Epithelial cell of proximal tubule (primary cell): ENCODE results near the gene WDPCP. TPM values are rescaled to one million over a fixed set of nuclear protein-coding genes. Genes with fewer than 3 reads are reported as not detected.

Experiments used
- DNase-seq: peaks from one replicate; pipeline ENCODE4 v3.0.0-alpha.2; 2011; ENCODE audit warnings: low read depth
- H3K4me3 ChIP-seq: 2 replicates; pipeline ENCODE4 v1.5.1; 2011; ENCODE audit warnings: low read depth, mild to moderate bottlenecking, low read length
- total RNA-seq: library from RNA; depleted of rRNA; stranded (reverse); fragments of >200 nt; gene quantifications from 2 replicates; pipeline ENCODE4 v1.2.3, GENCODE V29; 2015
- TF ChIP-seq, protein P1 (sequence below): conservative IDR thresholded peaks from 2 replicates; pipeline ENCODE4 v1.5.1; 2012; ENCODE audit warnings: low read depth, mild to moderate bottlenecking, low read length

The WDPCP gene
- total RNA-seq, 1 donor from 2014 or later = 1.6 TPM

DNA sequence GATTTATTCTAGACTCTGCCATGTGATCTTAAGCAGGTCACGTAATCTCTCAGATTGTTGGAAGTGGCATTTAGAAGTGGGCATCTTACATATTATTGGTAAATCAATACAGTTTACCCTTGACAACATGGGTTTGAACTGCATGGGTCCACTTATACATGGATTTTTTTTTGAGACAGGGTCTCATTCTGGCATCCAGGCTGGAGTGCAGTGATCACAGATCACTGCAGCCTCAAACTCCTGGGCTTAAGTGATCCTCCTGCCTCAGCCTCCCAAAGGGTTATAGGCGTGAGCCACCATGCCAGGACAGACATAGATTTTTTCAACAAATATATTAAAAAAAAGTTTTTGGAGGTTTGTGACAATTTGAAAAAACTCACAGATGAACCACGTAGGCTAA lies 393.0 kb downstream of the WDPCP start:
- TF ChIP-seq, protein P1, sequence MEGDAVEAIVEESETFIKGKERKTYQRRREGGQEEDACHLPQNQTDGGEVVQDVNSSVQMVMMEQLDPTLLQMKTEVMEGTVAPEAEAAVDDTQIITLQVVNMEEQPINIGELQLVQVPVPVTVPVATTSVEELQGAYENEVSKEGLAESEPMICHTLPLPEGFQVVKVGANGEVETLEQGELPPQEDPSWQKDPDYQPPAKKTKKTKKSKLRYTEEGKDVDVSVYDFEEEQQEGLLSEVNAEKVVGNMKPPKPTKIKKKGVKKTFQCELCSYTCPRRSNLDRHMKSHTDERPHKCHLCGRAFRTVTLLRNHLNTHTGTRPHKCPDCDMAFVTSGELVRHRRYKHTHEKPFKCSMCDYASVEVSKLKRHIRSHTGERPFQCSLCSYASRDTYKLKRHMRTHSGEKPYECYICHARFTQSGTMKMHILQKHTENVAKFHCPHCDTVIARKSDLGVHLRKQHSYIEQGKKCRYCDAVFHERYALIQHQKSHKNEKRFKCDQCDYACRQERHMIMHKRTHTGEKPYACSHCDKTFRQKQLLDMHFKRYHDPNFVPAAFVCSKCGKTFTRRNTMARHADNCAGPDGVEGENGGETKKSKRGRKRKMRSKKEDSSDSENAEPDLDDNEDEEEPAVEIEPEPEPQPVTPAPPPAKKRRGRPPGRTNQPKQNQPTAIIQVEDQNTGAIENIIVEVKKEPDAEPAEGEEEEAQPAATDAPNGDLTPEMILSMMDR = no peak
- no peak for DNase-seq
- no peak overlapping the region for H3K4me3 ChIP-seq

GRCh38 chr2:63194175-63194574 lies 394.1 kb downstream of the WDPCP start:
- H3K4me3 ChIP-seq = no peak overlapping the region
- no peak for DNase-seq
- TF ChIP-seq, protein P1 = no peak

DNA sequence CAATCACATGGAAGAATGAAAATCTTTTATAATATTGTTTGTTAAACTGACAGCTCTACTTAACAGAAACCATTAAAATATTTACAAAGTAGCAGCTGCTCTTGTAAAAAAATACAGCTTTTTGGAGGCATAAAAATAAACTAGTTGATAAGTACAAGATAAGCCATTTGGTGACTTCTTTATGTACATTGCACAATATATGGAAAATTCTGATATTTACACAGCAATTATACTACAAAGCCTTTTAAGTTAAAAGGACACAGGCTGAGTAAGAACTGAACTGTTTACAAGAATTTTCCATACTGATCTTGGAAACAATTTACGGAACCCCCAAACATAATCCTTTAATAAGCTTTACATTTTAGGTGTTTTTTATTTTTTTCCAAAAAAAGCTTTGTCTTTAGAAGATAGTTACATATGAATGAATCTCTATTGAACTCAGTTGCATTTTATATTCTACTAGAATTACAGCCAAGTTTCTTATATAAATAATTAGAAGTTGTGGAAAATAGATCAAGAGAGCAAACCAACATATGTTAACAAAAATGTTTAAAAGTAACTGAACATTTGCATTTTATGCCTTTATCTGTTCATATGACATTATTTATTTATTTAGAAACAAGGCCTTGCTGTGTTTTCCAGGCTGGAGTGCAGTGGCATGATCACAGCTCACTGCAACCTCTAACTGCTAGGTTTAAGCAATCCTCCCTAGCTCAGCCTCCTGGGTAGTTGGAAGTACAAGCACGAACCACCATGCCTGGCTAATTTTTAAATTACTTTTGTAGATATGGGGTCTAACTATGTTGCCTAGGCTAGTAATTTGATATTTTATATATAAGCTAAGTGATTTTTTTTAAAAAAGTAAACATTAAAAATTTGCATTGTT lies 395.1 kb downstream of the WDPCP start:
- H3K4me3 ChIP-seq = no peak overlapping the region
- DNase-seq = no peak
- TF ChIP-seq, protein P1 = no peak

GRCh38 chr2:63192169-63192888 lies 395.9 kb downstream of the WDPCP start:
- H3K4me3 ChIP-seq = no peak overlapping the region
- TF ChIP-seq, protein P1 = no peak
- no peak for DNase-seq

GRCh38 chr2:63189026-63189425 lies 399.3 kb downstream of the WDPCP start:
- TF ChIP-seq, protein P1 = peak; percentile 86

DNA sequence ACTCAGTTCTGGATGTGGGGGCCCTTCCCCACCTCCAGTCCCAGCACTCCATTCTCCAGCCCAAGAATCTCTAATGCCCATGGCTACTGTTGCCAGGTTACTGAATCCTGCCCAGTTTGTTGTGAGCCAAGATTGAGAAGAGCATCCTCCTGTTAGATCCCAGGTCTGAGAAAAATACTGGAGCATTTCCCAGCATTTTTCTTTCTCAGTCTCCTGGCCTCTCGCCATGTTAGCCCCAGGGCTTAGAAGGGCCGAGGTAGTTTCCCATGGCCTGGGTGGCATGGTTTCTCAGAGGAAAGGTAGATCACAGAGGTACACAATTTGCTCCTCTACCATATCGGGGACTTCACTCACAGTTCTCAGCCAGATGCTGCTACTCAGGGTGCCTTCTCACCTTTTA lies 401.9 kb downstream of the WDPCP start:
- no peak for DNase-seq
- H3K4me3 ChIP-seq = no peak overlapping the region
- TF ChIP-seq, protein P1 = no peak

More at GRCh38 chr2:63189026-63189425, 399.3 kb downstream of the WDPCP start:
- peak; percentile 18 for DNase-seq
- H3K4me3 ChIP-seq = no peak overlapping the region
